ENCODE measurements around the gene CERCAM. TPM values are rescaled to one million over a fixed set of nuclear protein-coding genes. Genes with fewer than 3 reads are reported as not detected.

The CERCAM gene
- total RNA-seq, 1 experiment from 2014 or later: 10.1 TPM

GRCh38 chr9:128382261-128382660, 38.4 kb upstream of the CERCAM start:
- no peaks in the 10 kb centered on the region for H3K9me3 ChIP-seq (ENCODE audit: low read depth, low read length, poor library complexity, severe bottlenecking)
- H3K4me3 ChIP-seq (ENCODE audit: low read depth, low read length, poor library complexity, severe bottlenecking): no peak overlapping the region
- peaks cover 17% of the 10 kb centered on the region for H3K36me3 ChIP-seq (ENCODE audit: insufficient read depth, low read length, poor library complexity, severe bottlenecking)
- H3K27me3 ChIP-seq (replicated peaks; ENCODE audit: insufficient read depth, low read depth, low read length, poor library complexity): no peaks in the 10 kb centered on the region
- no TSS peak for BruUV-seq (replicated peaks)
- TF ChIP-seq CTCF (conservative IDR thresholded peaks at IDR 0.05; ENCODE audit: low read depth, low read length) (no peak), EZH2 (IDR thresholded peaks at IDR 0.05; ENCODE audit: borderline replicate concordance, low read depth, low read length, poor library complexity, severe bottlenecking) (no peak)
- ChIA-PET CTCF (no interaction called here), POLR2A (ENCODE audit: low non-redundant PET) (no interaction called here)
- no peak for DNase-seq (ENCODE audit: low spot score)
- H3K4me1 ChIP-seq (ENCODE audit: insufficient read depth, low read length, poor library complexity, severe bottlenecking): peaks cover 21% of the 10 kb centered on the region
- intact Hi-C loops (cut with micrococcal nuclease; ENCODE audit: unreplicated experiment): no loop called here
- no peak overlapping the region for H3K27ac ChIP-seq (ENCODE audit: low read depth, low read length, poor library complexity, severe bottlenecking)

- ChIA-PET POLR2A (ENCODE audit: low non-redundant PET) (interaction anchor here (0.6 kb wide), 1 partner anchor 23 kb away, joined by 10 read pairs; no protein-coding TSS in a partner anchor), CTCF (no interaction called here)
- no TSS peak for BruUV-seq (replicated peaks)
- H3K4me1 ChIP-seq (ENCODE audit: insufficient read depth, low read length, poor library complexity, severe bottlenecking): peaks cover 21% of the 10 kb centered on the region
- peaks cover 21% of the 10 kb centered on the region for H3K36me3 ChIP-seq (ENCODE audit: insufficient read depth, low read length, poor library complexity, severe bottlenecking)
- H3K27ac ChIP-seq (ENCODE audit: low read depth, low read length, poor library complexity, severe bottlenecking): peak overlapping the region; percentile 24
- TF ChIP-seq CTCF (conservative IDR thresholded peaks at IDR 0.05; ENCODE audit: low read depth, low read length) (no peak), EZH2 (IDR thresholded peaks at IDR 0.05; ENCODE audit: borderline replicate concordance, low read depth, low read length, poor library complexity, severe bottlenecking) (no peak)
- intact Hi-C loops (cut with micrococcal nuclease; ENCODE audit: unreplicated experiment): no loop called here
- peak; percentile 57 for DNase-seq (ENCODE audit: low spot score)
- no peak overlapping the region for H3K4me3 ChIP-seq (ENCODE audit: low read depth, low read length, poor library complexity, severe bottlenecking)
- H3K9me3 ChIP-seq (ENCODE audit: low read depth, low read length, poor library complexity, severe bottlenecking): no peaks in the 10 kb centered on the region
- no peaks in the 10 kb centered on the region for H3K27me3 ChIP-seq (replicated peaks; ENCODE audit: insufficient read depth, low read depth, low read length, poor library complexity)
These were observed 37.5 kb upstream of the CERCAM start for GRCh38 chr9:128383007-128383753.

- Histone ChIP-seq H3K4me3 (ENCODE audit: low read depth, low read length, poor library complexity, severe bottlenecking) (no peak overlapping the region), H3K27ac (ENCODE audit: low read depth, low read length, poor library complexity, severe bottlenecking) (no peak overlapping the region), H3K9me3 (ENCODE audit: low read depth, low read length, poor library complexity, severe bottlenecking) (no peaks in the 10 kb centered on the region), H3K36me3 (ENCODE audit: insufficient read depth, low read length, poor library complexity, severe bottlenecking) (peaks cover 26% of the 10 kb centered on the region), H3K4me1 (ENCODE audit: insufficient read depth, low read length, poor library complexity, severe bottlenecking) (peaks cover 21% of the 10 kb centered on the region), H3K27me3 (replicated peaks; ENCODE audit: insufficient read depth, low read depth, low read length, poor library complexity) (no peaks in the 10 kb centered on the region)
- no peak for DNase-seq (ENCODE audit: low spot score)
- intact Hi-C loops (cut with micrococcal nuclease; ENCODE audit: unreplicated experiment): no loop called here
- BruUV-seq (replicated peaks): no TSS peak
- POLR2A ChIA-PET (ENCODE audit: low non-redundant PET): no interaction called here
- TF ChIP-seq EZH2 (IDR thresholded peaks at IDR 0.05; ENCODE audit: borderline replicate concordance, low read depth, low read length, poor library complexity, severe bottlenecking) (no peak), CTCF (conservative IDR thresholded peaks at IDR 0.05; ENCODE audit: low read depth, low read length) (no peak)
- CTCF ChIA-PET: no interaction called here
These were observed 36.9 kb upstream of the CERCAM start for GRCh38 chr9:128383791-128384190.
